ENCODE results near the gene PIEZO1. TPM values are rescaled to one million over a fixed set of nuclear protein-coding genes. Genes with fewer than 3 reads are reported as not detected.

PIEZO1 gene
- total RNA-seq, 1 experiment from 2014 or later = 181 TPM

GRCh38 chr16:88723911-88724310, 61.1 kb downstream of the PIEZO1 start:
- H3K27ac ChIP-seq = no peak overlapping the region

GRCh38 chr16:88723507-88723887, 61.5 kb downstream of the PIEZO1 start:
- peaks cover 94% of the 10 kb centered on the region for H3K36me3 ChIP-seq
- H3K4me3 ChIP-seq = no peak overlapping the region
- no peaks in the 10 kb centered on the region for H3K27me3 ChIP-seq (replicated peaks)
- H3K27ac ChIP-seq = no peak overlapping the region
- DNase-seq (ENCODE audit: low read depth in 1 of 2, low spot score in 2 of 2) = no peak
- no peaks in the 10 kb centered on the region for H3K4me1 ChIP-seq (replicated peaks)
- H3K9me3 ChIP-seq (replicated peaks) = no peaks in the 10 kb centered on the region

More at GRCh38 chr16:88723911-88724310, 61.1 kb downstream of the PIEZO1 start:
- no peak for DNase-seq (ENCODE audit: low read depth in 1 of 2, low spot score in 2 of 2)
- H3K27me3 ChIP-seq (replicated peaks) = no peaks in the 10 kb centered on the region
- no peaks in the 10 kb centered on the region for H3K4me1 ChIP-seq (replicated peaks)
- H3K36me3 ChIP-seq = peaks cover 90% of the 10 kb centered on the region
- no peaks in the 10 kb centered on the region for H3K9me3 ChIP-seq (replicated peaks)
- no peak overlapping the region for H3K4me3 ChIP-seq

GRCh38 chr16:88722784-88723506, 62.1 kb downstream of the PIEZO1 start:
- no peaks in the 10 kb centered on the region for H3K9me3 ChIP-seq (replicated peaks)
- no peaks in the 10 kb centered on the region for H3K4me1 ChIP-seq (replicated peaks)
- no peak for DNase-seq (ENCODE audit: low read depth in 1 of 2, low spot score in 2 of 2)
- no peak overlapping the region for H3K27ac ChIP-seq
- H3K4me3 ChIP-seq = no peak overlapping the region
- H3K27me3 ChIP-seq (replicated peaks) = no peaks in the 10 kb centered on the region
- H3K36me3 ChIP-seq = peaks cover 98% of the 10 kb centered on the region

- Histone ChIP-seq H3K36me3 (peaks cover 98% of the 10 kb centered on the region), H3K4me3 (no peak overlapping the region), H3K4me1 (replicated peaks) (no peaks in the 10 kb centered on the region), H3K27me3 (replicated peaks) (no peaks in the 10 kb centered on the region), H3K27ac (no peak overlapping the region), H3K9me3 (replicated peaks) (no peaks in the 10 kb centered on the region)
- no peak for DNase-seq (ENCODE audit: low read depth in 1 of 2, low spot score in 2 of 2)
These were observed 62.9 kb downstream of the PIEZO1 start for GRCh38 chr16:88721815-88722755.

GRCh38 chr16:88721236-88721635, 63.8 kb downstream of the PIEZO1 start:
- Histone ChIP-seq H3K36me3 (peaks cover 98% of the 10 kb centered on the region), H3K27me3 (replicated peaks) (no peaks in the 10 kb centered on the region), H3K4me1 (replicated peaks) (no peaks in the 10 kb centered on the region), H3K9me3 (replicated peaks) (no peaks in the 10 kb centered on the region), H3K4me3 (no peak overlapping the region), H3K27ac (no peak overlapping the region)
- no peak for DNase-seq (ENCODE audit: low read depth in 1 of 2, low spot score in 2 of 2)

GRCh38 chr16:88720396-88720970, 64.5 kb downstream of the PIEZO1 start:
- DNase-seq (ENCODE audit: low read depth in 1 of 2, low spot score in 2 of 2) = no peak
- H3K27ac ChIP-seq = no peak overlapping the region
- H3K9me3 ChIP-seq (replicated peaks) = no peaks in the 10 kb centered on the region
- peaks cover 98% of the 10 kb centered on the region for H3K36me3 ChIP-seq
- no peak overlapping the region for H3K4me3 ChIP-seq
- no peaks in the 10 kb centered on the region for H3K4me1 ChIP-seq (replicated peaks)
- no peaks in the 10 kb centered on the region for H3K27me3 ChIP-seq (replicated peaks)

- DNase-seq (ENCODE audit: low read depth in 1 of 2, low spot score in 2 of 2) = no peak
- no peak overlapping the region for H3K27ac ChIP-seq
- no peaks in the 10 kb centered on the region for H3K4me1 ChIP-seq (replicated peaks)
- no peak overlapping the region for H3K4me3 ChIP-seq
- H3K36me3 ChIP-seq = peaks cover 98% of the 10 kb centered on the region
- H3K9me3 ChIP-seq (replicated peaks) = no peaks in the 10 kb centered on the region
- no peaks in the 10 kb centered on the region for H3K27me3 ChIP-seq (replicated peaks)
These were observed 65.1 kb downstream of the PIEZO1 start for GRCh38 chr16:88719933-88720296.

- Histone ChIP-seq H3K4me1 (replicated peaks) (no peaks in the 10 kb centered on the region), H3K9me3 (replicated peaks) (no peaks in the 10 kb centered on the region), H3K36me3 (peaks cover 98% of the 10 kb centered on the region), H3K27ac (no peak overlapping the region), H3K4me3 (no peak overlapping the region), H3K27me3 (replicated peaks) (no peaks in the 10 kb centered on the region)
- DNase-seq (ENCODE audit: low read depth in 1 of 2, low spot score in 2 of 2) = no peak
These were observed 65.6 kb downstream of the PIEZO1 start for GRCh38 chr16:88719267-88719932.

GRCh38 chr16:88718178-88718577, 66.8 kb downstream of the PIEZO1 start:
- no peak for DNase-seq (ENCODE audit: low read depth in 1 of 2, low spot score in 2 of 2)
- no peaks in the 10 kb centered on the region for H3K27me3 ChIP-seq (replicated peaks)
- no peaks in the 10 kb centered on the region for H3K4me1 ChIP-seq (replicated peaks)
- peaks cover 98% of the 10 kb centered on the region for H3K36me3 ChIP-seq
- H3K27ac ChIP-seq = no peak overlapping the region
- H3K4me3 ChIP-seq = no peak overlapping the region
- no peaks in the 10 kb centered on the region for H3K9me3 ChIP-seq (replicated peaks)

- no peaks in the 10 kb centered on the region for H3K4me1 ChIP-seq (replicated peaks)
- H3K27me3 ChIP-seq (replicated peaks) = no peaks in the 10 kb centered on the region
- no peak for DNase-seq (ENCODE audit: low read depth in 1 of 2, low spot score in 2 of 2)
- no peak overlapping the region for H3K4me3 ChIP-seq
- no peaks in the 10 kb centered on the region for H3K9me3 ChIP-seq (replicated peaks)
- peaks cover 87% of the 10 kb centered on the region for H3K36me3 ChIP-seq
- no peak overlapping the region for H3K27ac ChIP-seq
These were observed 68.4 kb downstream of the PIEZO1 start for GRCh38 chr16:88716601-88717001.

GRCh38 chr16:88716201-88716600, 68.8 kb downstream of the PIEZO1 start:
- Histone ChIP-seq H3K9me3 (replicated peaks) (no peaks in the 10 kb centered on the region), H3K27ac (no peak overlapping the region), H3K36me3 (peaks cover 87% of the 10 kb centered on the region), H3K4me3 (no peak overlapping the region), H3K4me1 (replicated peaks) (no peaks in the 10 kb centered on the region), H3K27me3 (replicated peaks) (no peaks in the 10 kb centered on the region)
- no peak for DNase-seq (ENCODE audit: low read depth in 1 of 2, low spot score in 2 of 2)

GRCh38 chr16:88715312-88716190, 69.5 kb downstream of the PIEZO1 start:
- peaks cover 84% of the 10 kb centered on the region for H3K36me3 ChIP-seq
- H3K27ac ChIP-seq = no peak overlapping the region
- no peak for DNase-seq (ENCODE audit: low read depth in 1 of 2, low spot score in 2 of 2)
- H3K27me3 ChIP-seq (replicated peaks) = no peaks in the 10 kb centered on the region
- no peaks in the 10 kb centered on the region for H3K4me1 ChIP-seq (replicated peaks)
- no peaks in the 10 kb centered on the region for H3K9me3 ChIP-seq (replicated peaks)
- H3K4me3 ChIP-seq = no peak overlapping the region

Data from SJSA1 (cell line).